ENCODE measurements around the gene ZPR1.

DNA sequence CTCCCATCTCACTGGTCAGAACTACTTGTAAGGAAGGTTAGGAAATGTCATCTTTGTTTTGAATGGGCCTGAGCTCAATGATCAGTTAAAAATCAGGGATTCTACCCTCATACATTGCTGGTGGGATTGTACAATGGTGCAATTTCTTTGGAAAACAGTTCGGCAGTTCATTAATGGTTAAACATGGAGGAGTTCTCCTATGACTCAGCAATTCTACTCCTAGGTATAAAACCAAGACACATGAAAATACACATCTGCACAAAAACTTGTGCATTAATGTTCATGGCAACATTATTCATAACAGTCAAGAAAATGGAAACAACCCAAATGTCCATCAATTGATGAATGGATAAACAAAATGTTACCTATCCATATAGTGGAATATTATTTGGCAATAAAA, 8.7 kb upstream of the ZPR1 start:
- TF ChIP-seq, protein P1, sequence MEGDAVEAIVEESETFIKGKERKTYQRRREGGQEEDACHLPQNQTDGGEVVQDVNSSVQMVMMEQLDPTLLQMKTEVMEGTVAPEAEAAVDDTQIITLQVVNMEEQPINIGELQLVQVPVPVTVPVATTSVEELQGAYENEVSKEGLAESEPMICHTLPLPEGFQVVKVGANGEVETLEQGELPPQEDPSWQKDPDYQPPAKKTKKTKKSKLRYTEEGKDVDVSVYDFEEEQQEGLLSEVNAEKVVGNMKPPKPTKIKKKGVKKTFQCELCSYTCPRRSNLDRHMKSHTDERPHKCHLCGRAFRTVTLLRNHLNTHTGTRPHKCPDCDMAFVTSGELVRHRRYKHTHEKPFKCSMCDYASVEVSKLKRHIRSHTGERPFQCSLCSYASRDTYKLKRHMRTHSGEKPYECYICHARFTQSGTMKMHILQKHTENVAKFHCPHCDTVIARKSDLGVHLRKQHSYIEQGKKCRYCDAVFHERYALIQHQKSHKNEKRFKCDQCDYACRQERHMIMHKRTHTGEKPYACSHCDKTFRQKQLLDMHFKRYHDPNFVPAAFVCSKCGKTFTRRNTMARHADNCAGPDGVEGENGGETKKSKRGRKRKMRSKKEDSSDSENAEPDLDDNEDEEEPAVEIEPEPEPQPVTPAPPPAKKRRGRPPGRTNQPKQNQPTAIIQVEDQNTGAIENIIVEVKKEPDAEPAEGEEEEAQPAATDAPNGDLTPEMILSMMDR (IDR thresholded peaks at IDR 0.05), result no peak
- TF ChIP-seq POLR2A (IDR thresholded peaks at IDR 0.05) (no peak), EP300 (IDR thresholded peaks at IDR 0.05; ENCODE audit: low read depth) (no peak), POLR2AphosphoS5 (IDR thresholded peaks at IDR 0.05) (no peak)

Data from transverse colon (tissue), 4 donors.